CD4-positive, alpha-beta T cell treated with Interleukin-15 for 1 hour (primary cell): ENCODE measurements around the gene ANO1.

ENCODE experiments used
- DNase-seq: peaks from one replicate; pipeline ENCODE4 v3.0.0-alpha.2; 2020

ANO1 gene

DNA sequence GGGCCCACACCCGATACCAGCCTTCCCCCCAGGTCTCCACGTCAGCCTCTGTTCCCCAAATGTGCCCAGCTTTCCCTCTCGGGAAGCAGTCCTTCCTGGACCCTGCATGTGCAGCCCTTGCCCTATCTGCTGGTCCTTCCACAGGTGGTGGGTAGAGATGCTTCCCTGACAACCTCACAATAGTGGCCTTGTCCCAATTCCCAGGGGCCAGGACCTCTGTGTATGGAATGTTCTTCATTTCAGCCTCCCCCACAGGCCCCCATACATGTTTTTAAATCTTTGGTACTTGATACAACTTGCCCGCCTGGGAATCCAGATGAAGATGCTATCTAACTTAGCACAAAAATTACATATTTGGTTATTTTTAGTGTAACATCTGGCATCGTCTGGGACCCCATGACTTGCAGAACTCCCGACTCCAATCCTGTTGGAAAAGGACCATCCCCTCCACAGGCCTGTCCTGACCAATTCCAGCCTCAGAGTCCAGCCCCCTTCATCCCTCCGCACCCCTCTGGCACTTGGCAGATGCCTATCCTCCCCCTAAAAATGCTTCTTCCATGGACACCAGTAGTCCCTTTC lies 39.5 kb downstream of the ANO1 start:
- no peak for DNase-seq

DNA sequence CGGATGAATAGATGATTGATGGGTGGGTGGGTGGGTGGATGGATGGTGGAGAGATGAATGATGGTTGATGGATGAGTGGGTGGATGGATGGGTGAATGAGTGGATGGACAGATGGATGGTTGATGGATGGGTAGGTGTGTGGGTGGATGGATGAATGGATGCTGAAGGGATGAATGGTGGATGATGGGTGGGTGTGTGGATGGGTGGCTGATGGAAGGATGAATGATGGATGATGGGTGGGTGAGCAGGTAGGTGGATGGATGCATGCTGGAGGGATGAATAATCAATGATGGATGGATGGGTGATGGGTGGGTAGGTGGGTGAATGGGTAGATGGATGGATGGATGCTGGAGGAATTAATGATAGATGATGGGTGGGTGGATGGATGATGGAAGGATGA lies 40.5 kb downstream of the ANO1 start:
- no peak for DNase-seq

DNA sequence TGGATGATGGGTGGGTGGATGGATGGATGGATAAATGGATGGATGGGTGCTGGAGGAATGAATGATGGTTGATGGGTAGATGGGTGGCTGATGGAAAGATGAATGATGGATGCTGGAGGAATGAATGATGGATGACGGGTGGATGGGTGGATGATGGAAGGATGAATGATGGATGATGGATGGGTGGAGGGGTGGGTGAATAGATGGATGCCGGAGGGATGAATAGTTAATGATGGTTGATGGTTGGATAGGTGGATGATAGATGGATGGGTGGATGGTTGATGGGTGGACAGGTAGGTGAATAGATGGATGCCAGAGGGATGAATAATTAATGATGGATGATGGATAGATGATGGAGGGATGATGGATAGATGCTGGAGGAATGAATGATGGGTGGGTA lies 41.4 kb downstream of the ANO1 start:
- DNase-seq = no peak

DNA sequence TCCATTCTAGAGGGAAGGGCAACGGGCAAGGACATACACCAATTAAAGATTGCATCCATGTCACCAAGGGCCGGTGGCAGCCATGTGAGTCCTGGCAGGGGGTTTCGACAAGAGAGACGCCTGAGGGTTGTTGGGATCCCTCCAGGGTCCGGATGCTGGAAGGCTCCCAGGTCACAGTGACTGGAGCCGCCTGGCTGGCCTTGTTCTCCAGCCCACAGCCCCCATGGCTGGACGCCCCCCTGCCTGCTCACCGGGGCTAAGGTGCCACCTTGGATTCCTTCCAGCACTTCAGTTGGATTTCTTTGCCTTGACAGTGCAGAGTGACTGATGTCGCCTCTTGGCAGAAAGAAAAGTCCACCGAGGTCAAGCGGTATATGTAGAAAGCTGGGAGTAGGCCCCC lies 42.6 kb downstream of the ANO1 start:
- no peak for DNase-seq

DNA sequence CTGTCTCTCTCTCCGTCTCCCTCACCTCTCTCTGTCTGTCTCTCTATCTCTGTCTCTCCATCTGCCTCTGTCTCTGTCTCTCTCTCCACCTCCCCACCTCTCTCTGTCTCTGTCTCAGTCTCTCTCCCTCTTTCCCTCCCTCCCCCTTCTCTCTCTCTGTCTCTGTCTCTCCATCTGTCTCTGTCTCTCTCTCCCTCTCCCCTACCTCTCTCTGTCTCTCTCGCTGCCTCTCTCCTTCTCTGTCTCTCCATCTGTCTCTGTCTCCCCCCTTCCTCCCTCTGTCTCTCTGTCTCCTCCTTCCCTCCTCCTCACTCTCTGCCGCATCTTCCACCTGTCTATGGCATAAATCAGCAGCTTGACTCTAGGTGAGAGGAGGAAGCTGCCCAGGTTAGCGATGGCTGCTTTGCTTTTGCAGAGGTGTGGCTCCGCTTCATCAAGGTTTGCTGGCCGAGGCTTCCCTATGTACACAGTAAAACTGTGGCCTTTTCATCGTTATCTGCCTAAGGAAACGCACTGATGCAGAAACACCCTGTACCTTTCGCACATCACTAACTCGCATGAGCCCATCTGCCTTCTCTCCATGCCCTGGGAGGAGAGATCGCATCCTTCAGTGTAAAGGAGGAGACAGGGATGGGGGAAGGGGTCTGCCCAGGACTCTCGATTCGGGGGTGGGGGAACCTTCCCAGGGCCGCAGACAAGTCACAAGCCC lies 44.5 kb downstream of the ANO1 start:
- no peak for DNase-seq

DNA sequence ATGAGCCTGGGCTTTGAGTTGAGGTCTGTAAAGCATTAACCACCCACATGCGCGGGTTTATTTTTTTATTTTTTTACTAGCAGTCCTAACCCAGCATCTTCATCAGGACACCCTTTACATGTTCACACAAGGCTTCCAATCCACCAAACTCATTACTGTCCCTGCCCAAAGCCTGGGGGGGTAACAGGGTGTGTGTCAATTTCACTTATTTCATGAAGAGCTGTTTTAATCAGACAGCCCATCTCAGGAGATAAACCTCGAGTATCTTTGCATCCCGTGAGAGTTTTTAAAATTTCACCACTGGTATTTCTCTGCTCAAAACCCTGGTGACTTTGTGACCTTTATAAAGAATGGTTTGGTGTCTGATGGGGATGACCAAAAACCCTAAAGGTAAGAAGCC lies 45.6 kb downstream of the ANO1 start:
- DNase-seq = no peak

DNA sequence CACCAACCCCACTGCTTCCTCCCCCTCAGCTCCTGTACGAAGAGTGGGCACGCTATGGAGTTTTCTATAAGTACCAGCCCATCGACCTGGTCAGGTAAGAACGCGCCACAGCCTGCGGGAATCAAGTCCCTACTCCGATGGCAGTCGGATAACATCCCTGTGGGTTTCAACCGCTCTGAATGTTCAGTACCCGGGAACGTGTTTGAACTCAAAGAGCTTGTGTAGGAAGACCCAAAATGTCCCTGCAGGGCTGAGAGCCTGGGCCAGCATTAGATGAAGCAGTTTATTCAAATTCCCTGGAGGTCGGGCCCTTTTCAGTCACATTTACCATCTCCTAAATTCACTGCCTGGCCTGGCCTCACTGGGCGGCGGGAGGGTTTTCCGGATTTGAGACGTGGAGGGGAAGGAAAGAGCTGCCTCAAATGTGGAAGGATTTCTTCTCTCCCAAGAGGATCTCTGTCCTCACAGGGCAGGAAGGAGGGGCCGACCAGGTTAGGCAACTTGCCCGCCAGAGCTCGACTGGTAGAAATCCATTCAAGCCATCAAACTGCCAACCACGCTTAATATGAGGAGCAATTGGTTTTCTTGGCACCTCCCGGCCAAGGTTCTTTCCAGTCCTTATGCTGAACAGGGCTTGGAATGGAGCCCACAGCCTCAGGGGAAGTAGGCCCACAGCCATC lies 46.3 kb downstream of the ANO1 start:
- DNase-seq = no peak

DNA sequence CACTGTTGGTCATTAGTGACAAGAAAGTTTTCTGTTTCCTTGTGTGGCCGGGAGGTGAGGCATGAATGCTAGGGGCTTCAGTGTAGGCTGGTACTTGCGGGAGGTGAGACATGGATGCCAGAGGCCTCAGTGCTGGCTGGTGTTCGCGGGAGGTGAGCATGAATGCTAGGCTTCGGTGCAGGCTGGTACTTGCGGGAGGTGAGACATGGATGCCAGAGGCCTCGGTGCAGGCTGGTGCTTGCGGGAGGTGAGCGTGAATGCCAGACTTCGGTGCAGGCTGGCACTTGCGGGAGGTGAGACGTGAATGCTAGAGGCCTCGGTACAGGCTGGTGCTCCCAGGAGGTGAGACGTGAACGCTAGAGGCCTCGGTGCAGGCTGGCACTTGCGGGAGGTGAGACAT lies 48.4 kb downstream of the ANO1 start:
- no peak for DNase-seq

DNA sequence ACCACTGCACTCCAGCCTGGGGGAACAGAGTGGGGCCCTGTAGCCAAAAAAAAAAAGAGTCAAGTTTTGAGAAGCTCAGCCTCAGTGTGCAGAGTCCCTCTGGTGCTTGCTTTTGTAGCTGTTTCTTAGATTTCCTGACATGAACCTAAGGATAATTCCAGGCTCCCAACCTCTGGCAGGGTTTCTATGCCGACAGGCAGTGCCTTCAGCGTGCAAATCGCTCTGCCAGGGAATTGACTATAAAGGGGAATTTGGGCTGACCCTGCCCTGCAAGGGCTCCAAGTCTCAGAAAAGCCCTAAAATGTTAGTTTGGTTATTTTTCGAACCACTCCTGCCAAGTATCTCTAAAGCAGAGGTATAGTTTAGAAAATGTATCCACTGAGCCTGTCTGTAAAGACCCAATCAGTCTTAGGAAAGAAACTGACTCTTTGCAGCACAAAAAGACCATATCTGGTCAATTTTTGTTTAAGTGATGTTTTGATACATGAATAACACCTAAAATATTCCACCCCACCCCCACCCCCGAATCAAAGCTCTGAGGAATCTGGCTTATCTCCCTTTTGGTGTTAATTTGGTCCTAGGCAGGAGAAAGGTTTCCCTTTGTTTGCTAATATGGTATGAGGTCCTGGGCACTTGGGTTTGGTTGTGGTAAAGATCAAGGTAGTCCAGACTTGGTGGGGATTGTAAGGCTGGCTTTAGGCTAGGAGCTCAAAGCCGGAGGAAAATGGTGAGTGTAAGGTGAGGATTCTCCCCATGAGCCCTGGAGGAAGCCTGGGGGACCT lies 49.7 kb downstream of the ANO1 start:
- no peak for DNase-seq

DNA sequence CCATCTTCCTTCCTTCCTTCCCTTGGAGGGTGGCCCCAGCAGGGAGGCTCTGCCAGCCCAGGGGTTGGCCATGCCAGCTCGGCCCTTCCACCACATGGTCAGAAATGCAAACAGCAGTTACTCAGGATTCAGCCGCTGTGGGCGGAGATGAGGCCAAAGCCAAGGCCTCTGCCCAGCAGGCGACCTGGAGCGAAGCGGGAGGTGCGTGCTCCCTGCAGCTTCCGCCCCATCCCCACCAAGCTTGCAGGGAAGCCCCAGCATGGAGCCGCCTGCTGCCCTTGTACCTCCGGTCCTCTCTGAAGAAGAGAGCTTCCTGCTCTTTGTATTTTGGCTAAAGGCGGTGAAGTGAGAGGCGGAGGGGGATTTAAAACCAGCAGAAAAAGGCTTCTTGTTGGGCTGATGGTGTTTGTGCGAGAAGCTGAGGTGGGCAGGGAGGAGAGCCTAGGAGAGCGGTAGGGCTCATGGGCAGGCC lies 50.4 kb downstream of the ANO1 start:
- DNase-seq = no peak

DNA sequence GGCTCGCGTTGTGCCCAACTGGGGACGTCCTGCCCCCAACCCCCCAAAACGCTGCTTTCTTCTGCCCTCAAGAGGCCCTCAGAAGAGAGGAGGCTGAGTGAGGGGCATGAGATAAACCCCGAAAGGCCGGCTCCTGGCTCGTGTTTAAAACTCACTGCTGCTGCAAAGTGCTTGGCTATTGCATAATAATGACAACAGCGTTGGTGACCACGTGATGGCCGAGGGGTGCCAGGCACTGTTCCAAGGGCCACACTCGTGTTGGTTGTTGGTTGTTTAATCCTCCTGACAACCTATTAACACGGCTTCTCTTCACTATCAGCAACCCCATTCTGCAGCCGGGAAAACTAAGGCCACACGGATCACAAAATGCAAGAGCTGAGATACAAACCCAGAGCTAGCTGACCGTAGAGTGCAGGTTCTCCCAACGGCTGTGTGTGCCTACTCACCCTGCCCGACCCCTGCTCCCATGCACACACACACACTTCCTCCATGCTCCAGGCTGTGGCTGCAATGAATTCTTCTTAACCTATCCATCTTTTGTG lies 51.0 kb downstream of the ANO1 start:
- no peak for DNase-seq

DNA sequence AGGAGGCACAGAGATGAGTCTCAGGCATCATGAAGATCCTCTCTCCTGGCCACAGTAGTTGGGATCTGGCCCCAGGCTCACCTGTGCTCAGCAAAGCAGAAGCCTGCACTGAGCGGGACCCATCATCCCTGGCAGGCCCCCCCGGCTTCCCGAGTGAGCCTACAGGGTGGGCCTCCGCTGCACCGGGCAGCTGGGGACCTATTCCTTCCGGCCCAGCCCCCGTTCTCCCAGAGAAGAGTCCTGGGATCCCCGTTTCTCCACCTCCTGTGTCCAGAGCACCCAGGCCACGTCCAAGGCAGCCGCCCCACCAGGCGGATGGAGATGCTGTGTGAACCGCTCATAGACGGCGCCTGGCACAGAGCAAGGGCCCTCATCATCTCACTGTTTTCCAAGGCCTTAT lies 52.5 kb downstream of the ANO1 start:
- DNase-seq = no peak

DNA sequence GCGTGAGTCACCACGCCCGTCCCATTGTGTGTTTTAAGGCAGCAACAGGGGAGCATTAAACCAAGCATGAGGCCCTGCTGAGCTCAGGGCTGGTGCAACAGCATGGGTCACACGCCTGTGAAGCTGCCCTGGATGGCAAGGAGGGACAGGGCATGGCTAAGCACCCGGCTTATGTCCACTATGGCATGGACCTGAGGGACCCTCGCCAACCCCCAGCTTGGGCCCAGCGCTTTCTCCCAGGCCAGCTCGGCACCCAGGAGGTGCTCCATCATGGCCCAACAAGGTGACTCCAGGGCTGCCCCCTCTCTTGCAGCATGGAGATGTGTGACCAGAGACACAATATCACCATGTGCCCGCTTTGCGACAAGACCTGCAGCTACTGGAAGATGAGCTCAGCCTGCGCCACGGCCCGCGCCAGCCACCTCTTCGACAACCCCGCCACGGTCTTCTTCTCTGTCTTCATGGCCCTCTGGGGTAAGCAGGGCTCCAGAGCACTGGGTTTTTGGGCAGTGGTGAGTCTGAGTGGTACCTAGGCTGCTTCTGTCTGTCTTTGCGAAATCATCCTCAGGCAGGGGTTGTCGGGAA lies 53.6 kb downstream of the ANO1 start:
- no peak for DNase-seq

DNA sequence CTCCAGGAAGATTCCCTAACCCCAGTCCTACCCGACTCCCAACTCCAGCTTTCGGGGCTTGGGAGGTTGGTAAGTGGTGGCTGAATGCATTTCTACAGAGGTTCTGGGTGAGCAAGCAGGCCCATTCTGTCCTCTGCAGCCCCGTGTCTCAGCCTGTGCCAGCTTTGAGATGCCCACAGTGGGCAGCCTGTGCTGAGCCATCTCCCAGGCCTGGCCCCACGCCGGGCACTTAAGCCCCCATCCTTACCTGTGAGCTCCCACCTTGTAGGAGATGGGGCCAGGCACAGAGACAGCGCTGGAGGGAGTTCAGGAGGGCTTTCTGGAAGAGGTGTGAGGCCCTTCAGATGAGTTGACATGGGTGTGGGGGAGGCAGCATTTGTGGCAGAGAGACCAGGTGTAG lies 54.5 kb downstream of the ANO1 start:
- DNase-seq = no peak

DNA sequence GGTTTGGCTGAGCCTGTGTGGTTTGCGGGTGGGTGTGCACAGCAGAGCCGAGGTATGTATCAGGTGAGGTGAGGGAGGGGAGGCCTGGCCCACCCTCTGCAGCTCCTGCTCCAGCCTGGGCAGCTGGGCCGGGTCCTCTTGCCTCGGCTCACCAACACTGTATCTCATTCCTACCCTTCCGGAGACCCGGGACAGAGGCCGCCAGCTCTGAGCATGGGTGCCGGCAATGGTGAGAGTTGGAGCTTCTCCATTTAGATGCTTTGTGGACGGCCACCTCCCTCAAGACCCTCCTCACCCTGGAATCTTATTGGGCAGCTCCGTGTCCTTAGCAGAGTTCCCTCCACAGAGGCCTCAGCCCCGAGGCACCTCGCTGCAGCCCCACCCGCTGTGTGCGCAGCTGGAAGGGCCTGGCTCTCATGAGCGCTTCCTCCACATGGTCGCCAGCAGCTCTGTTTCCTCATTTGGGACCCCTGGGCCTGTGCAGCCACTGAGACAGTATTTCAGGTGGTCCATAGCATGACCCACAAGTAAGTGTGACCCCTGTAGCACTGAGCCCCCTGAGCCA lies 55.7 kb downstream of the ANO1 start:
- DNase-seq = no peak

DNA sequence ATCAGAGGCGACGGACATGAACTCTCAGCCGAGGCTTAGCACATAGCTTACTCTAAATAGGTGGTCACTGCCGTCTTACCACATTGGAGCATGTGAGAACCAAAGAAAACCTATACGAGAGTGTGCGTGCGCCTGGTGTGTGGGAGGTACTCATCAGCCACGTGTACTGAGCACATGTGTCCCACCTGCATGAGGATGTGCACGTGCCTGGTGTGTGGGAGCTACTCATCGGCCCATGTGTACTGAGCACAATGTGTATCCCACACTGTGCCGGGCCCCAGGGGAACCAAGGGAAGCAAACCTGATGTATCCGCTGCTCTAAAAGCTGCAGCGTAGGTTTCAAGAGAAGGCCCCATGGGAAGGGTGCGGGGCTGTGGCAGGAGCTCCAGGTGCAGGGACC lies 56.4 kb downstream of the ANO1 start:
- DNase-seq = no peak

DNA sequence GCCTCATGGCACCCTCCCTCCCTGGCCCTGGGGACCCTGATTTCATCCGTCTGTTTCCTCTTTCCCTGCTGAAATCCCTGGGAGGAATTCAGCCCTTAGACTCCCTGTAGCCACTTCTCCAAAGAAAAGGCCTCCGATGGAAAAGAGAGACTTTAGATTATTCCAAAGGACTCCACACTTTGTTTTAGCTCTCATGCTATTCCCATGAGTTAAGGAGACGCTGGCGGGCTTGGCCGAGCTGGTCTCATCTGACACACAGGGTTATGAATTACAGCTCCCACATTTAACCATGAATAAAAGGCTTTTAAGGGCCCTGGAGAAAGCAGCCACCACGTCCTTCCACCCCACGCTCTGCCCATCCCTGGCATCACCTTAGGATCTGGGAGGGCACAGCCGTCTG lies 57.0 kb downstream of the ANO1 start:
- DNase-seq = no peak

DNA sequence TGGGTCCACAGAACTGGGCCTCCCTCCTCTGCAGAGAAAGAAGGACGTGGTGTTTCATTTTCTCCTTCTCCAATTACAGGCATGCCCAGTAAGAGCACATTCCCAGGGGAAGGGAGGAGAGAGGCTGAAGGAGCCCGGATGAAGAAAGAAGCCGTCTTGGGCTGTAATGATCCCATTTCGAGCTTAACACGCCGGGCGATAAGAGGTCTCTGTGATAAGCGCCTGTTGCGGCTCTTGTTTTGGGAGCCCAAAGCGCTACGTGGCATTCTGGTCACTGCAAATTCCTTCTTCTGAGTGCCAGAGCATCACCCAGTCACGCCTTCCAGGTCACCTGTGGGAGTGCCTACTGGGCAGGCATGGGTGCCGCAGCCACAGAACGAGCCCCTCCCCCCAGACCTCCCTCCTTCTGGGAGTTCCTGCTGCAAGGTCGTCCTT lies 57.5 kb downstream of the ANO1 start:
- no peak for DNase-seq

DNA sequence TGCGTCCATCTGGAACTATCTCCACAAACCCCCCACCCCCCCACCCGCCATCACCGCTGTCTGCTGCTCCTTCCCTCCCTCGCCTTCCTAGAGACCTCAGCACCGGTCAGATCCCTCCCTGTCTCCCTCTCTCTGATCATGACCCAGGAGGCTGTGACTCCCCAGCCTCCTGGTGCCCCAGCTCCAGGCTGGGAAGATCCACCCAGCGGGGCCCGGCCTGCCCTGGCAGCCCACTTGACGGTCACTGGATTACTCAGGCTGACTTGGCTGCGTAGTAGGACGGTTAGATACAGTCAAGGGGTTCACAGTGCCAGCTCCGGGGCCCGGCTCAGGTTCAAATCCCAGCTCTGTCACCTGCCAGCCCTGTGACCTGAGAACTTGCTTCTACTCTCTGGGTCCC lies 59.3 kb downstream of the ANO1 start:
- DNase-seq = no peak

DNA sequence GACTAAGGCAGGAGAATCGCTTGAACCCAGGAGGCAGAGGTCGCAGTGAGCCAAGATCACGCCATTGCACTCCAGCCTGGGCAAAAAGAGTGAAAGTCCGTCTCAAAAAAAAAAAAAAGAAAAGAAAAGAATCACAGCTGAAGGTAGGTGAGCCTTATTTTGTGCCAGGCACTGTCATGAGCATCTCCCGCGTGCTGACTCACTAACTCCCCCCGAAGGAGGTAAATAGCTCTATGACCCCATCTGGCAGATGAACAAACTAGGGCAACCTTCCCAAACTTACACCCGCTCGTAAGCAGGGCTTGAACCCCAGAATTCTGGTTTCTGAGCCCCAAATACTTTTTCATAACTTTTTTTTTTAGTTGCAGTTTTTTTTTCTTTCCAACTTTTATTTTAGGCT lies 60.3 kb downstream of the ANO1 start:
- no peak for DNase-seq

DNA sequence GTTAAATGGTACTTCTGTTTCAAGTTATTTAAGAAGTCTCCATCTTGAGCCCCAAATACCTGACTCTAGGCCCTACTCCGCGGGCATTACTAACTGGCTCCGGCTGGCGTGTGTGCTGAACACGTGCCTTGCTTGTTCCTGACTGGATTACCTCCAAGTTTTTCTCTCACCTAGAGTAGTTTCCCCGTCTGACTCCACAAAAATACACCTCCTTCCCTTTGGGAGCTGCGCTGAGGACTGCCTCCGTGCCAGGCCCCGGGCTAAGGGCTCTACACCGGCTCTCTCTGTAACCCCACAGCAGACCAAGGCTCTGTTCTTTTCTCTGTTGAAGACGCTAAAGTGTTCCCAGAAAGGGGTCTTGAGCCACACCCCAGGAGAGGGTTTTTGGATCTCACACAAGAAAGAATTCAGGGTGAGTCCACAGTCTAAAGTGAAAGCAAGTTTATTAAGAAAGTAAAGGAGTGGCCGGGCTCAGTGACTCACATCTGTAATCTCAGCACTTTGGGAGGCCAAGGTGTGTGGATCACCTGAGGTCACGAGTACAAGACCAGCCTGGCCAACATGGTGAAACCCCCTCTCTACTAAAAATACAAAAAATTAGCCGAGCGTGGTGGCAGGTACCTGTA lies 61.8 kb downstream of the ANO1 start:
- DNase-seq = no peak
